Measurements from ENCODE around the gene ATF7. TPM values are rescaled to one million over a fixed set of nuclear protein-coding genes. Genes with fewer than 3 reads are reported as not detected.

Gene ATF7
- total RNA-seq, 1 donor from 2014 or later, result 12.7 TPM

- peaks cover 5% of the 10 kb centered on the region for H3K36me3 Mint-ChIP-seq
- peak overlapping the region; percentile 27 for H3K4me2 ChIP-seq
- no peaks in the 10 kb centered on the region for H3K9me3 Mint-ChIP-seq
- peak overlapping the region; percentile 4 for H3K9ac ChIP-seq
- H2AFZ ChIP-seq (replicated peaks), result no peak overlapping the region
- peaks cover 16% of the 10 kb centered on the region for H3K4me1 ChIP-seq
- no peak overlapping the region for H3K4me3 Mint-ChIP-seq
- H3F3A ChIP-seq (ENCODE audit: low read depth), result peaks cover 14% of the 10 kb centered on the region
- no peaks in the 10 kb centered on the region for H3K36me3 ChIP-seq
- peak overlapping the region; percentile 44 for H3K27ac ChIP-seq
- H3K4me3 ChIP-seq, result no peak overlapping the region
- TF ChIP-seq EZH2phosphoT487 (IDR thresholded peaks at IDR 0.05) (no peak), CTCF (IDR thresholded peaks at IDR 0.05) (no peak), EZH2 (IDR thresholded peaks at IDR 0.05) (no peak)
- peaks cover 5% of the 10 kb centered on the region for H4K20me1 ChIP-seq (ENCODE audit: low read depth)
- H3K27ac Mint-ChIP-seq, result no peak overlapping the region
- H3K79me2 ChIP-seq (ENCODE audit: low read depth), result peaks cover 44% of the 10 kb centered on the region
- H3K27me3 Mint-ChIP-seq (ENCODE audit: insufficient read depth, low read depth), result no peaks in the 10 kb centered on the region
- H3K27me3 ChIP-seq, result no peaks in the 10 kb centered on the region
- DNase-seq (ENCODE audit: low spot score), result no peak
- H3K9me3 ChIP-seq (ENCODE audit: low read depth), result no peaks in the 10 kb centered on the region
- peaks cover 8% of the 10 kb centered on the region for H3K4me1 Mint-ChIP-seq
Measured at GRCh38 chr12:53603804-53604203, 22.4 kb downstream of the ATF7 start.

GRCh38 chr12:53603196-53603595, 23.0 kb downstream of the ATF7 start:
- Histone ChIP-seq H3K79me2 (ENCODE audit: low read depth) (peaks cover 44% of the 10 kb centered on the region), H3K4me3 (no peak overlapping the region), H3K9ac (peak overlapping the region; percentile 4), H3F3A (ENCODE audit: low read depth) (peaks cover 14% of the 10 kb centered on the region), H3K36me3 (no peaks in the 10 kb centered on the region), H4K20me1 (ENCODE audit: low read depth) (peaks cover under 1% of the 10 kb centered on the region), H2AFZ (replicated peaks) (no peak overlapping the region), H3K4me2 (peak overlapping the region; percentile 27), H3K4me1 (peaks cover 16% of the 10 kb centered on the region), H3K9me3 (ENCODE audit: low read depth) (no peaks in the 10 kb centered on the region), H3K27me3 (no peaks in the 10 kb centered on the region), H3K27ac (no peak overlapping the region)
- no peak for TF ChIP-seq EZH2 (IDR thresholded peaks at IDR 0.05)
- no peak for TF ChIP-seq CTCF (IDR thresholded peaks at IDR 0.05)
- no peak for TF ChIP-seq EZH2phosphoT487 (IDR thresholded peaks at IDR 0.05)
- no peak for DNase-seq (ENCODE audit: low spot score)
- peaks cover 8% of the 10 kb centered on the region for H3K4me1 Mint-ChIP-seq
- no peak overlapping the region for H3K4me3 Mint-ChIP-seq
- H3K36me3 Mint-ChIP-seq, result peaks cover 8% of the 10 kb centered on the region
- no peaks in the 10 kb centered on the region for H3K9me3 Mint-ChIP-seq
- no peaks in the 10 kb centered on the region for H3K27me3 Mint-ChIP-seq (ENCODE audit: insufficient read depth, low read depth)
- H3K27ac Mint-ChIP-seq, result no peak overlapping the region

- no peaks in the 10 kb centered on the region for H3K9me3 Mint-ChIP-seq
- Histone ChIP-seq H3K9ac (no peak overlapping the region), H3K27me3 (no peaks in the 10 kb centered on the region), H3K9me3 (ENCODE audit: low read depth) (no peaks in the 10 kb centered on the region), H2AFZ (replicated peaks) (no peak overlapping the region), H3K36me3 (no peaks in the 10 kb centered on the region), H3F3A (ENCODE audit: low read depth) (peaks cover 14% of the 10 kb centered on the region), H3K4me3 (no peak overlapping the region), H3K79me2 (ENCODE audit: low read depth) (peaks cover 37% of the 10 kb centered on the region), H3K4me2 (no peak overlapping the region), H3K27ac (no peak overlapping the region), H3K4me1 (peaks cover 16% of the 10 kb centered on the region), H4K20me1 (ENCODE audit: low read depth) (no peaks in the 10 kb centered on the region)
- H3K4me1 Mint-ChIP-seq, result peaks cover 8% of the 10 kb centered on the region
- H3K27me3 Mint-ChIP-seq (ENCODE audit: insufficient read depth, low read depth), result no peaks in the 10 kb centered on the region
- peaks cover 12% of the 10 kb centered on the region for H3K36me3 Mint-ChIP-seq
- TF ChIP-seq EZH2 (IDR thresholded peaks at IDR 0.05) (no peak), CTCF (IDR thresholded peaks at IDR 0.05) (no peak), EZH2phosphoT487 (IDR thresholded peaks at IDR 0.05) (no peak)
- DNase-seq (ENCODE audit: low spot score), result no peak
- no peak overlapping the region for H3K4me3 Mint-ChIP-seq
- H3K27ac Mint-ChIP-seq, result no peak overlapping the region
Measured at GRCh38 chr12:53602176-53602864, 23.9 kb downstream of the ATF7 start.

Data from neural progenitor cell (in vitro differentiated cells).